ENCODE data around the gene CPAMD8.

GRCh38 chr19:16927883-16928282 lies 98.7 kb downstream of the CPAMD8 start:
- TF ChIP-seq CTCF (IDR thresholded peaks at IDR 0.05 in 2 of 3, conservative IDR thresholded peaks at IDR 0.05 in 1 of 3; ENCODE audit: control insufficient read depth in 2 of 3, extremely low read depth in 1 of 3, insufficient read depth in 1 of 3, low read depth in 3 of 3, low read length in 3 of 3) (no peak), CEBPZ (IDR thresholded peaks at IDR 0.05; ENCODE audit: low read depth, low read length) (no peak), RCOR1 (conservative IDR thresholded peaks at IDR 0.05; ENCODE audit: low read depth, low read length) (no peak), GABPA (IDR thresholded peaks at IDR 0.05; ENCODE audit: low read depth) (no peak), MEF2A (IDR thresholded peaks at IDR 0.05; ENCODE audit: insufficient read depth, low read depth, low read length) (no peak)

Data from GM12878 (cell line).